HG03196 (cell line): Measurements from ENCODE around the gene IQCF2.
"Not testable (repeated sequence)": the region's sequence is repeated elsewhere in the genome, so short reads cannot be mapped to it uniquely, and the experiment has no call there.

ENCODE experiments used
- ATAC-seq: cut with Tn5 transposase; IDR thresholded peaks from one replicate; pipeline ENCODE4 v1.9.1; 2021; ENCODE audit not compliant: unreplicated experiment

The IQCF2 gene

GRCh38 chr3:51876186-51876585 lies 14.8 kb downstream of the IQCF2 start:
- no peak for ATAC-seq

GRCh38 chr3:51879937-51880336 lies 18.5 kb downstream of the IQCF2 start:
- ATAC-seq, result no peak

GRCh38 chr3:51886447-51886846 lies 25.0 kb downstream of the IQCF2 start:
- no peak for ATAC-seq

GRCh38 chr3:51887620-51888019 lies 26.2 kb downstream of the IQCF2 start:
- no peak for ATAC-seq

GRCh38 chr3:51888463-51889105 lies 27.2 kb downstream of the IQCF2 start:
- ATAC-seq, result no peak

- ATAC-seq, result no peak
Measured at GRCh38 chr3:51891242-51892039, 30.0 kb downstream of the IQCF2 start.

GRCh38 chr3:51894391-51894790 lies 33.0 kb downstream of the IQCF2 start:
- ATAC-seq, result no peak

- ATAC-seq, result no peak
Measured at GRCh38 chr3:51894939-51895338, 33.5 kb downstream of the IQCF2 start.

- ATAC-seq, result no peak
Measured at GRCh38 chr3:51896607-51897305, 35.3 kb downstream of the IQCF2 start.

- ATAC-seq, result no peak
Measured at GRCh38 chr3:51897391-51897790, 36.0 kb downstream of the IQCF2 start.

- not testable (repeated sequence) for ATAC-seq
Measured at GRCh38 chr3:51900043-51900442, 38.6 kb downstream of the IQCF2 start.

GRCh38 chr3:51902361-51902760 lies 40.9 kb downstream of the IQCF2 start:
- ATAC-seq, result not testable (repeated sequence)

- ATAC-seq, result no peak
Measured at GRCh38 chr3:51904034-51904823, 42.8 kb downstream of the IQCF2 start.

GRCh38 chr3:51908026-51908425 lies 46.6 kb downstream of the IQCF2 start:
- ATAC-seq, result no peak
